ENCODE data around the gene MALSU1. TPM values are rescaled to one million over a fixed set of nuclear protein-coding genes. Genes with fewer than 3 reads are reported as not detected.

MALSU1 gene
- total RNA-seq, 1 donor from 2014 or later, result 22.4 TPM

DNA sequence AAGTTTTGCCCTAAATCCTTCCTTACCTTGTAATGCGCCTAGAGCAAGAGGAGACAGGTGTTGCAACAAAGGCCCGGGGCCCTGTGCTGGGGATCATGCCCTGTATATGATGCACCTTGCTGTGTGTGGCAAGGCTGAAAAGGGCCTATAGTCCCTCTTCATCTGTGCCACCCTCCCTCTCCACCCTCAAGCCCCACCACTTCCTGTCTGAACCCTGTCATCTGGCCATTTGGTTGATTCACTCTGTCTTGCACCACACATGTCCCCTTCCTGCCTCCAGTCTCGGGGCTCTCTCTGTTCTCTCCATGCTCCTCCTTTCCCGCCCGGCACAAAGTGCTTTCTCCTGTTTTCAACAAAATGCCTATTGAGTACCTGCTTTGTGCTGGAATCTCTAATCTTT is 11.5 kb upstream of the MALSU1 start:
- Histone ChIP-seq H3K27me3 (no peaks in the 10 kb centered on the region), H3K36me3 (no peaks in the 10 kb centered on the region), H3K9me3 (no peaks in the 10 kb centered on the region), H3K27ac (no peak overlapping the region), H3K4me3 (no peak overlapping the region), H3K4me1 (no peaks in the 10 kb centered on the region)
- intact Hi-C loops (cut with DNase I), result no loop called here
- TF ChIP-seq, protein P1, sequence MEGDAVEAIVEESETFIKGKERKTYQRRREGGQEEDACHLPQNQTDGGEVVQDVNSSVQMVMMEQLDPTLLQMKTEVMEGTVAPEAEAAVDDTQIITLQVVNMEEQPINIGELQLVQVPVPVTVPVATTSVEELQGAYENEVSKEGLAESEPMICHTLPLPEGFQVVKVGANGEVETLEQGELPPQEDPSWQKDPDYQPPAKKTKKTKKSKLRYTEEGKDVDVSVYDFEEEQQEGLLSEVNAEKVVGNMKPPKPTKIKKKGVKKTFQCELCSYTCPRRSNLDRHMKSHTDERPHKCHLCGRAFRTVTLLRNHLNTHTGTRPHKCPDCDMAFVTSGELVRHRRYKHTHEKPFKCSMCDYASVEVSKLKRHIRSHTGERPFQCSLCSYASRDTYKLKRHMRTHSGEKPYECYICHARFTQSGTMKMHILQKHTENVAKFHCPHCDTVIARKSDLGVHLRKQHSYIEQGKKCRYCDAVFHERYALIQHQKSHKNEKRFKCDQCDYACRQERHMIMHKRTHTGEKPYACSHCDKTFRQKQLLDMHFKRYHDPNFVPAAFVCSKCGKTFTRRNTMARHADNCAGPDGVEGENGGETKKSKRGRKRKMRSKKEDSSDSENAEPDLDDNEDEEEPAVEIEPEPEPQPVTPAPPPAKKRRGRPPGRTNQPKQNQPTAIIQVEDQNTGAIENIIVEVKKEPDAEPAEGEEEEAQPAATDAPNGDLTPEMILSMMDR (IDR thresholded peaks at IDR 0.05), result no peak
- no peak for DNase-seq (ENCODE audit: low spot score in 2 of 2)

DNA sequence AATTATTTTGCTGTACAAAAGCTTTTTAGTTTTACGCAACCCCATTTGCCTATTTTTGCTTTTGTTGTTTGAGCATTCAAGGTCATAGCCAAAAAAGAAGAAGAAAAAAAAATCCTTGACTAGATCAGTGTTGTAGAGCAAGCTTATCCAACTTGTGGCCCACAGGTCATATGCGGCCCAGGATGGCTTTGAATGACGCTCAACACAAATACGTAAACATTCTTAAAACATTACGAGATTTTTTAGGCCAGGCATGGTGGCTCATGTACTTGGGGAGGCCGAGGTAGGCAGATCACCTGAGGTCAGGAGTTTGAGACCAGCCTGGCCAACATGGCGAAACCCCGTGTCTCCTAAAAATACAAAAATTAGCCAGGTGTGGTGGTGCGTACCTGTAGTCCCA is 8.1 kb upstream of the MALSU1 start:
- intact Hi-C loops (cut with DNase I), result loop anchor here (10.0 kb wide), 2 partner anchors 436 to 566 kb away; partner anchors contain the start of gene IL6
- TF ChIP-seq, protein P1 (IDR thresholded peaks at IDR 0.05), result no peak
- no peak for DNase-seq (ENCODE audit: low spot score in 2 of 2)
- Histone ChIP-seq H3K36me3 (no peaks in the 10 kb centered on the region), H3K27me3 (no peaks in the 10 kb centered on the region), H3K9me3 (no peaks in the 10 kb centered on the region), H3K4me3 (no peak overlapping the region), H3K4me1 (no peaks in the 10 kb centered on the region), H3K27ac (no peak overlapping the region)

DNA sequence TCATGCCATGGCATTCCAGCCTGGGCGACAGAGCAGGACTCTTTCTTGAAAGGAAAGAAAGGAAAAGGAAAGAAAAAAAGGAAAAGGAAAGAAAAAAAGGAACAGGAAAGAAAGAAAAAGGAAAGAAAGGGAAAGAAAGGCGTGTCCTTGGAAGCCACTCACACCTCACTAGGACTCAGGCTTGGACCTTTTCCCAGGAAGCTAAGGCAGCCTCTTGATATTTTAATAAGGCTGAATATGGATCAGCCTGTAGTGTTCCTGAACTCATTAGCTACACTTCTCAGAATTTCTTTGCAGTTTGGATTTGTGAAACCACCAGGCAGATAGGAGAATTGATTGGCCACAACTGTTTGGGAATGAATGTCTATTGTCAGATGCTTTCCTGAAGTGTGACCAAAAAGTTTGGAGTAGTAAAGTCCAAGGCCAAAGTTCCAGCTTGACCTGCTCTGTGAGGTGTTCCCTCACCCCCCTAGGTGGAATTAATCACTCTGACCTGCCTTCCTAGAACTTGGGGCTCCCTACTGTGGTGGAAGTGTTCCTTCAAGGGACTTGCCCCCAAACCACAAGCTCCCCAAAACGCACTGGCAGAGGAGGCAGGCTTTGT is 7.1 kb upstream of the MALSU1 start:
- TF ChIP-seq, protein P1 (IDR thresholded peaks at IDR 0.05), result no peak
- no peaks in the 10 kb centered on the region for H3K9me3 ChIP-seq
- no peak overlapping the region for H3K4me3 ChIP-seq
- no peak overlapping the region for H3K27ac ChIP-seq
- intact Hi-C loops (cut with DNase I), result loop anchor here (10.0 kb wide), 2 partner anchors 437 to 567 kb away; partner anchors contain the start of gene IL6
- H3K36me3 ChIP-seq, result no peaks in the 10 kb centered on the region
- H3K27me3 ChIP-seq, result no peaks in the 10 kb centered on the region
- no peak for DNase-seq (ENCODE audit: low spot score in 2 of 2)
- H3K4me1 ChIP-seq, result no peaks in the 10 kb centered on the region

DNA sequence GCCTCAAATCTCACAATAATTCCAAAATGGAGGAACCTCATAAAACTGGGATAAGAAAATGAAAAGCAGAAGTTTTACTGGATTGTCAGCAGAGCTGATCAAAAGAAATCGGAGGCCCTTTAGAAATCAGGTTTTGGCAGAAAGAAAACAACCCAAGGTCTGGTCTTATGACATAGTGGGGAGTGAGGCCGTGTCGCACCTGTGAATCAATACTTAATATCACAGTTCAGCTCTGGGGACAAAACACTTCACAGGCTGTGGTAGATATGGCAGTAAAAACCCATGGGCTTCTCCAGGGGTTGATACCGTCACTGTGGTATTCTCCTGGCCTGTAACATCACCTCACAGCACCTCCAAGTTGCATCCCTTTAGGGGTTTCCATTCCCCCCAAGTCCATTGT is 6.5 kb upstream of the MALSU1 start:
- Histone ChIP-seq H3K27ac (no peak overlapping the region), H3K36me3 (no peaks in the 10 kb centered on the region), H3K9me3 (no peaks in the 10 kb centered on the region), H3K27me3 (no peaks in the 10 kb centered on the region), H3K4me3 (no peak overlapping the region), H3K4me1 (no peaks in the 10 kb centered on the region)
- intact Hi-C loops (cut with DNase I), result loop anchor here (10.0 kb wide), 2 partner anchors 438 to 568 kb away; partner anchors contain the start of gene IL6
- TF ChIP-seq, protein P1 (IDR thresholded peaks at IDR 0.05), result no peak
- no peak for DNase-seq (ENCODE audit: low spot score in 2 of 2)

DNA sequence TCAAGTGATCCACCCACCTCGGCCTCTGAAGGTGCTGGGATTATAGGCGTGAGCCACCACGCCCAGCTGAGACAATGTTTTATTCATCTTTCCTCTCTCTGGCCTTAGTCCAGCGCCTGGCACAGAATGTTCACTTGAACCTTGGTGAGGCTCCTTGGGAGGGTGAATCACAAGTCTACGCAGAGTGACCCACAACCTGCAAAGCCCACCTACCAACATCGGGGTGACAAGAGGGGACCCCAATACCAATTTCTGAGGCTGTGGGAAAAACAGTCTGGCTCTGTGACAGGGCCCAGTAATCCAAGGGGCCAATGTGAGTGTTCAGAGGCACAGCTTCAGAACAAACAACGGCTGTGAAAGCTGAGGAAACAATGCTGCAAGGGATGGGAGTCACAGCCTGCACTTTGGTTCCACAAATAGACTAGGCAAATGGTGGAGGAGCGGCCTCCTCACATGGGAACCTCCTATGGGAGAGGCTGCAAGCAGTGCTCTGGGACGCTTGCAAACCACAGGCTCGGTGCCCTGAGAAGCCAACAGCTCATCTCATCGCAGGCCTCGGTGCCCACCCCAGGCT is 5.6 kb upstream of the MALSU1 start:
- DNase-seq (ENCODE audit: low spot score in 2 of 2), result no peak
- TF ChIP-seq, protein P1 (IDR thresholded peaks at IDR 0.05), result no peak
- no peak overlapping the region for H3K27ac ChIP-seq

More for the DNA sequence above, 5.6 kb upstream of the MALSU1 start:
- intact Hi-C loops (cut with DNase I), result loop anchor here (10.0 kb wide), 2 partner anchors 439 to 569 kb away; partner anchors contain the start of gene IL6
- no peak overlapping the region for H3K4me3 ChIP-seq
- H3K36me3 ChIP-seq, result no peaks in the 10 kb centered on the region
- H3K27me3 ChIP-seq, result no peaks in the 10 kb centered on the region
- H3K4me1 ChIP-seq, result peaks cover 0 to 4% of the 10 kb centered on the region in 2 donors
- no peaks in the 10 kb centered on the region for H3K9me3 ChIP-seq
